ENCODE results near the gene PDE4D. TPM values are rescaled to one million over a fixed set of nuclear protein-coding genes. Genes with fewer than 3 reads are reported as not detected.

Gene PDE4D
- total and polyA plus RNA-seq, 3 experiments from 2014 or later: 5.6 to 18.3 (median 17.7) TPM

DNA sequence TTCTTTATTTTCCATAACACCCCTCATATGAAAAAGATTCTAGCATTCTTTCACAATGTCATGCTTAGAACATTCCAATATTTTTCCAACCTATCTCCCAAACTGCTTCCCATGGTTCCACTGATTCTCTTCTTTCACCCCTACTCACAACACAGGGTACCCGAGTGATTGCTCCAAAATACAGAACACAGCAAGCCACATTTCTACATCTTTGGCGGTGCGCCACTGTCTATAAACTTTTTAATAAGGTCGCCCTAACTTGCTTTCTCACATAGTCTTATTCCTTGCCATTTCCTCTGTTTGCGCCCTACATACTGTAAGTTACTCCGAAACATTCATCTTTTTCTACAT lies 793.6 kb downstream of the PDE4D start:
- Histone ChIP-seq H3K4me3 (ENCODE audit: low read length) (no peak overlapping the region), H3K27me3 (ENCODE audit: insufficient read depth, low read length, poor library complexity, severe bottlenecking) (no peaks in the 10 kb centered on the region), H3K9me3 (ENCODE audit: low read length) (no peaks in the 10 kb centered on the region), H3K4me1 (ENCODE audit: insufficient read depth, low read length) (peaks cover 17% of the 10 kb centered on the region), H3K36me3 (ENCODE audit: insufficient read depth, low read length) (no peaks in the 10 kb centered on the region), H3K27ac (ENCODE audit: low read depth, low read length) (no peak overlapping the region)
- Mint-ChIP-seq H3K27me3 (peaks cover 0 to 3% of the 10 kb centered on the region in 2 donors), H3K27ac (peak overlapping the region; percentile 61 to 95 (median 86)), H3K4me3 (peak overlapping the region in 5 of 7 donors; percentile 1 to 64 (median 53)), H3K36me3 (peaks cover 0 to 2% (median 0%) of the 10 kb centered on the region in 3 donors), H3K9me3 (peaks cover 0 to 2% (median 0%) of the 10 kb centered on the region in 5 donors), H3K4me1 (peaks cover 27 to 51% (median 37%) of the 10 kb centered on the region in 3 donors)
- DNase-seq: peak in 1 of 5 donors; percentile 2
- ChIA-PET CTCF (interaction anchor here (0.8 to 2.0 kb wide), 3 partner anchors 24 to 65 kb away, joined by 3 to 8 read pairs (median 5); no protein-coding TSS in a partner anchor), POLR2A (interaction anchor here (3.9 kb wide), 1 partner anchor 28 kb away, joined by 21 read pairs; no protein-coding TSS in a partner anchor)

DNA sequence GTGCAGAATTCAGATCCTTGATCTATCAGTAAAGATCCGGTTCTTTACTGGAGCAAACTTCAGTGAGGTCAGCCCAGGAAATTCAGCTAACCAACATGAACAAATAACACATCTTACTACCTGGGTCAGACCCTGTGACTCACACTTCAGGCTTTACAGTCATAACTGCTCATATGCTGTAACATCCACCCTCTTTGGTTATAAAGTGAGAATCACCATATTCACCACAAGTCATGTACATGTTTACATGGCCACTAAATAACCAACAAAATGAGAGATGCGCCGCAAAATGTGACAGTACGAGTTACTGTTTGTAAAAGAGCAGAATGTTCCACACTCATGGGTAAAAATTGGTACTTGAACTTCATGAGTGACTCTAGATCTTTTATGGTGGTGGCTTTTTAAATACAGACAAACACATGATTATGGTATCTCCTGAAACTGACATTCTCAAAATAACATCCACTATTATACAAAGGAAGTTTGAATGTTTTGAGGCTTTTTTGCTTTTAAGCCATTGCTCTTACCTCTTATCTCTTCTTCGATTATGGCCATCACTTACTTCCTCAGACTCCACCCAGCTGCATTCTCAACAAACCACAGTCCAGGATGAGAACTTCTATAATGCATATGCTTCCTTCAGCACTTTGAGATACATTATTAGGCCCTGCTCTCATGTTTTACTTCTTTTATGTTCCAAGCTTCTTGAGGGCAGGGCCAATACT lies 794.1 kb downstream of the PDE4D start:
- POLR2A ChIA-PET: interaction anchor here (0.6 to 3.9 kb wide), 4 partner anchors 25 to 60 kb away, joined by 3 to 21 read pairs (median 8); no protein-coding TSS in a partner anchor
- Histone ChIP-seq H3K27ac (ENCODE audit: low read depth, low read length) (no peak overlapping the region), H3K9me3 (ENCODE audit: low read length) (no peaks in the 10 kb centered on the region), H3K36me3 (ENCODE audit: insufficient read depth, low read length) (no peaks in the 10 kb centered on the region), H3K4me3 (ENCODE audit: low read length) (no peak overlapping the region), H3K27me3 (ENCODE audit: insufficient read depth, low read length, poor library complexity, severe bottlenecking) (no peaks in the 10 kb centered on the region), H3K4me1 (ENCODE audit: insufficient read depth, low read length) (peaks cover 17% of the 10 kb centered on the region)
- Mint-ChIP-seq H3K27me3 (peaks cover 0 to 3% of the 10 kb centered on the region in 2 donors), H3K9me3 (peaks cover 0 to 2% (median 0%) of the 10 kb centered on the region in 5 donors), H3K27ac (peak overlapping the region; percentile 63 to 95 (median 86)), H3K4me1 (peaks cover 27 to 48% (median 37%) of the 10 kb centered on the region in 3 donors), H3K4me3 (peak overlapping the region in 6 of 7 donors; percentile 1 to 64 (median 46)), H3K36me3 (peaks cover 0 to 2% (median 0%) of the 10 kb centered on the region in 3 donors)
- CTCF ChIA-PET: interaction anchor here (0.8 to 2.0 kb wide), 6 partner anchors 25 to 65 kb away, joined by 3 to 8 read pairs (median 4); no protein-coding TSS in a partner anchor
- DNase-seq: peak; percentile 16 to 81 (median 25)

DNA sequence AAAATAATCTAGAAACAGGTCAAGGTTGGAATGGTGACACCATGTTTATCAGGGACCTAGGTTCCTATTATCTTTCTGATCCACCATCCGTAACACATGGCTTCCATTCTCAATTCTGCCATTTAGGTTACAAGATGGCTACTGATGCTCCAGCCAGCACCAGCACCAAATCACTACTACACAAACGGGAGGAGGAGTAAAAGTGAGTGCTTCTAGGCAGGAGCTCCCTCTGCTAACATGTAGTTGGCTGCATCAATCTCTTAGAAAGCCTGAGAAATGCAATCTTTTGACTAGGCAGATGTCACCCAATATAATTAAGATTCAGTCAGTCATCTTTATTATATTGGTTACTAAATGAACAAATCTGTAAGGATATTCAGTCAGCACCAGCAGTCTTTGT lies 794.8 kb downstream of the PDE4D start:
- ChIA-PET POLR2A (interaction anchor here (0.6 to 3.9 kb wide), 4 partner anchors 25 to 60 kb away, joined by 3 to 21 read pairs (median 8); no protein-coding TSS in a partner anchor), CTCF (interaction anchor here (1.0 to 2.0 kb wide), 5 partner anchors 26 to 64 kb away, joined by 3 to 8 read pairs (median 4); no protein-coding TSS in a partner anchor)
- no peak for DNase-seq
- H3K4me1 Mint-ChIP-seq: peaks cover 27 to 46% (median 38%) of the 10 kb centered on the region in 3 donors
- H3K4me1 ChIP-seq (ENCODE audit: insufficient read depth, low read length): peaks cover 17% of the 10 kb centered on the region
- H3K4me3 ChIP-seq (ENCODE audit: low read length): no peak overlapping the region
- peak overlapping the region in 3 of 7 donors; percentile 10 to 64 (median 33) for H3K4me3 Mint-ChIP-seq
- no peaks in the 10 kb centered on the region for H3K36me3 ChIP-seq (ENCODE audit: insufficient read depth, low read length)
- peak overlapping the region; percentile 63 to 92 (median 84) for H3K27ac Mint-ChIP-seq
- H3K36me3 Mint-ChIP-seq: peaks cover 0 to 2% (median 0%) of the 10 kb centered on the region in 3 donors
- peaks cover 0 to 3% of the 10 kb centered on the region in 2 donors for H3K27me3 Mint-ChIP-seq
- H3K27ac ChIP-seq (ENCODE audit: low read depth, low read length): no peak overlapping the region
- H3K9me3 ChIP-seq (ENCODE audit: low read length): no peaks in the 10 kb centered on the region
- peaks cover 0 to 2% (median 0%) of the 10 kb centered on the region in 5 donors for H3K9me3 Mint-ChIP-seq
- no peaks in the 10 kb centered on the region for H3K27me3 ChIP-seq (ENCODE audit: insufficient read depth, low read length, poor library complexity, severe bottlenecking)

DNA sequence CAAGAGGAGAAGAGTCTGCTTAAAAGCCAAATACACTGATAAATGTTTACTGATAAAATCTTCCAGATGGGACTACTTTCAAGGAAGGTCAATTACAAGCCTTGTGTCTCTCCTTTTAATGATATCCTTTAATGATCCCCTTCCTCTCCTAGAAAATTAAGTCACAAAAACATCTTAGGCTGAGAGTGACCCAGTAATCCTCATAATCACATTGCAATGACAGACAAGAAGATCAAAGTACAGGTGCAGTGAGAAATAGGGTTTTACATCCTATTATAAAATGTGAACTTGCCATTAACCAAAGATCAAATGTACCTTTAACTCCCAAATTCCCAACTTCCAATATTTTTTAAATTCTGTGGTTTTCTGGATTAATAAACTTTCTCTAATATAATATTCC lies 795.8 kb downstream of the PDE4D start:
- Histone ChIP-seq H3K36me3 (ENCODE audit: insufficient read depth, low read length) (no peaks in the 10 kb centered on the region), H3K9me3 (ENCODE audit: low read length) (no peaks in the 10 kb centered on the region), H3K27me3 (ENCODE audit: insufficient read depth, low read length, poor library complexity, severe bottlenecking) (no peaks in the 10 kb centered on the region), H3K27ac (ENCODE audit: low read depth, low read length) (no peak overlapping the region), H3K4me3 (ENCODE audit: low read length) (no peak overlapping the region), H3K4me1 (ENCODE audit: insufficient read depth, low read length) (peaks cover 17% of the 10 kb centered on the region)
- Mint-ChIP-seq H3K4me3 (no peak overlapping the region), H3K9me3 (peaks cover 0 to 2% (median 0%) of the 10 kb centered on the region in 5 donors), H3K27me3 (peaks cover 0 to 3% of the 10 kb centered on the region in 2 donors), H3K4me1 (peaks cover 31 to 54% (median 39%) of the 10 kb centered on the region in 3 donors), H3K27ac (peak overlapping the region in 3 of 8 donors; percentile 3 to 53 (median 13)), H3K36me3 (peaks cover 0 to 2% (median 0%) of the 10 kb centered on the region in 3 donors)
- ChIA-PET CTCF (interaction anchor here (1.4 to 2.0 kb wide), 2 partner anchors 29 to 31 kb away, joined by 4 to 8 read pairs; no protein-coding TSS in a partner anchor), POLR2A (interaction anchor here (3.9 kb wide), 1 partner anchor 30 kb away, joined by 21 read pairs; no protein-coding TSS in a partner anchor)
- no peak for DNase-seq

DNA sequence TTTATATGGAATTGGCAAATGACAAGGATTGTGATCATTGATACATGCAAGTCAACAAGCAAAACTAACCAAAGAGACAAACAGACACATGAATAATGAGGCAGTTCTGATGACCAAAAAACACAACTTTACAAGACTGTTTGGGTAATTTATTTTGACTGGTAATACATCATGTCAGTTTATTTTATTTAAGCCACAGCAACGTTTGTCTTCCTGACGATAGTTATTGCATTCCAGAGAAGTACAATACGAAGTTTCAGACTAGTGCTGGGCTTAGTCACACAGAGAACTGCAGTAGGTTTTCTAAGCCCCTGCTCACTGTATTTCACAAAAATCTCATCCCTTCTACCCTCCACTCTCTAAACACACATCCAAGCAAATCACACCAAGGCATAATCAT lies 796.4 kb downstream of the PDE4D start:
- no peaks in the 10 kb centered on the region for H3K27me3 ChIP-seq (ENCODE audit: insufficient read depth, low read length, poor library complexity, severe bottlenecking)
- CTCF ChIA-PET: no interaction called here
- Mint-ChIP-seq H3K27ac (peak overlapping the region in 4 of 8 donors; percentile 0 to 39 (median 17)), H3K9me3 (peaks cover 0 to 2% (median 0%) of the 10 kb centered on the region in 5 donors), H3K27me3 (peaks cover 0 to 3% of the 10 kb centered on the region in 2 donors), H3K4me3 (no peak overlapping the region), H3K4me1 (peaks cover 31 to 58% (median 39%) of the 10 kb centered on the region in 3 donors), H3K36me3 (peaks cover 0 to 2% (median 0%) of the 10 kb centered on the region in 3 donors)
- H3K9me3 ChIP-seq (ENCODE audit: low read length): no peaks in the 10 kb centered on the region
- DNase-seq: no peak
- peaks cover 17% of the 10 kb centered on the region for H3K4me1 ChIP-seq (ENCODE audit: insufficient read depth, low read length)
- no peak overlapping the region for H3K4me3 ChIP-seq (ENCODE audit: low read length)
- no peak overlapping the region for H3K27ac ChIP-seq (ENCODE audit: low read depth, low read length)
- H3K36me3 ChIP-seq (ENCODE audit: insufficient read depth, low read length): no peaks in the 10 kb centered on the region
- POLR2A ChIA-PET: no interaction called here

DNA sequence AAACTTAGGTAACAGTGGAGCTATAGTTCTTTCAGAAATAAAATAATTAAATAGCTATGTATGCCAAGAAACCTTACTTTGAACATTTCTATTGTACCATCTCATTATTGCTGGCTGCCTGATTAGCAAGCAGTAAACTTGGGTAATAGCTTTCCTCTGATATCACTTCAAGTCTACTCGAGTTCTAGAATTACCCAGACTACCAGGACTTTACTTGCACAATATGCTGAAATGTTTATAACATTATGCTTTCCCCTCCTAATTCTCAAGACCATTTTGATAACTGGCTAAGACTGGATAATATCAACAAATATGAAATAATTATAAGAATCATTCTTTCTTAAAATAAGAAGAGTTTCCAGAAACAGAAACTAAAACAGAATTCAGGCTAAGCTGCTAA lies 798.0 kb downstream of the PDE4D start:
- no peaks in the 10 kb centered on the region for H3K36me3 ChIP-seq (ENCODE audit: insufficient read depth, low read length)
- H3K36me3 Mint-ChIP-seq: peaks cover 0 to 2% (median 0%) of the 10 kb centered on the region in 3 donors
- H3K4me3 ChIP-seq (ENCODE audit: low read length): no peak overlapping the region
- H3K27me3 Mint-ChIP-seq: peaks cover 1 to 3% of the 10 kb centered on the region in 2 donors
- CTCF ChIA-PET: interaction anchor here (1.4 to 1.7 kb wide), 3 partner anchors 9 to 61 kb away, joined by 5 to 7 read pairs (median 5); no protein-coding TSS in a partner anchor
- POLR2A ChIA-PET: interaction anchor here (2.4 kb wide), 1 partner anchor 56 kb away, joined by 12 read pairs; no protein-coding TSS in a partner anchor
- H3K9me3 Mint-ChIP-seq: no peaks in the 10 kb centered on the region
- peaks cover 17% of the 10 kb centered on the region for H3K4me1 ChIP-seq (ENCODE audit: insufficient read depth, low read length)
- H3K4me3 Mint-ChIP-seq: no peak overlapping the region
- H3K27ac Mint-ChIP-seq: peak overlapping the region in 2 of 8 donors; percentile 47 to 63
- no peak for DNase-seq
- peaks cover 24 to 51% (median 31%) of the 10 kb centered on the region in 3 donors for H3K4me1 Mint-ChIP-seq
- no peak overlapping the region for H3K27ac ChIP-seq (ENCODE audit: low read depth, low read length)
- H3K27me3 ChIP-seq (ENCODE audit: insufficient read depth, low read length, poor library complexity, severe bottlenecking): no peaks in the 10 kb centered on the region
- H3K9me3 ChIP-seq (ENCODE audit: low read length): no peaks in the 10 kb centered on the region

DNA sequence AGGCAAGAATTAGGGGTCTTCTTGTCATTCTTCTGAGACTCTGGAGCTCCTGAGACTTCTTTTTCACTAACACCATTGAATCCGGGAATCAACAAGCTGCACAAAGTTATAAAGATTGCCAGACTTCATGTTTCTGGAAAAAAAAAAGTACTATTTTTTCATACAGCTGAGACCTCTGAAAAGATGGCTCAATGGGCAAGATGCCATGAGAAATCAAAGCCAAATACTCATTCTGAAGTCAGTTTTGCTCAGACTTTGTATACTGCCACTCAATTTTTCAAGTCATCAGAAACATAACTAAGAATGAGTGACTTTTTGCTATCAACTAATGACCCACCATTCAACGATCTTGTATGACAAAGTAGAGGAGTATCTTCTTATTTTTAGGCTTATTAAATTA lies 798.7 kb downstream of the PDE4D start:
- H3K9me3 ChIP-seq (ENCODE audit: low read length): no peaks in the 10 kb centered on the region
- no peaks in the 10 kb centered on the region for H3K27me3 ChIP-seq (ENCODE audit: insufficient read depth, low read length, poor library complexity, severe bottlenecking)
- H3K4me1 ChIP-seq (ENCODE audit: insufficient read depth, low read length): peaks cover 13% of the 10 kb centered on the region
- CTCF ChIA-PET: interaction anchor here (1.7 kb wide), 2 partner anchors 9 to 60 kb away, joined by 5 to 7 read pairs; no protein-coding TSS in a partner anchor
- Mint-ChIP-seq H3K27me3 (peaks cover 3 to 6% of the 10 kb centered on the region in 2 donors), H3K4me1 (peaks cover 19 to 45% (median 25%) of the 10 kb centered on the region in 3 donors), H3K36me3 (no peaks in the 10 kb centered on the region), H3K9me3 (no peaks in the 10 kb centered on the region), H3K4me3 (no peak overlapping the region), H3K27ac (peak overlapping the region in 1 of 8 donors; percentile 9)
- POLR2A ChIA-PET: interaction anchor here (2.4 kb wide), 1 partner anchor 56 kb away, joined by 12 read pairs; no protein-coding TSS in a partner anchor
- DNase-seq: no peak
- no peak overlapping the region for H3K27ac ChIP-seq (ENCODE audit: low read depth, low read length)
- H3K36me3 ChIP-seq (ENCODE audit: insufficient read depth, low read length): no peaks in the 10 kb centered on the region
- H3K4me3 ChIP-seq (ENCODE audit: low read length): no peak overlapping the region
